ENCODE data around the gene TECPR2.

DNA sequence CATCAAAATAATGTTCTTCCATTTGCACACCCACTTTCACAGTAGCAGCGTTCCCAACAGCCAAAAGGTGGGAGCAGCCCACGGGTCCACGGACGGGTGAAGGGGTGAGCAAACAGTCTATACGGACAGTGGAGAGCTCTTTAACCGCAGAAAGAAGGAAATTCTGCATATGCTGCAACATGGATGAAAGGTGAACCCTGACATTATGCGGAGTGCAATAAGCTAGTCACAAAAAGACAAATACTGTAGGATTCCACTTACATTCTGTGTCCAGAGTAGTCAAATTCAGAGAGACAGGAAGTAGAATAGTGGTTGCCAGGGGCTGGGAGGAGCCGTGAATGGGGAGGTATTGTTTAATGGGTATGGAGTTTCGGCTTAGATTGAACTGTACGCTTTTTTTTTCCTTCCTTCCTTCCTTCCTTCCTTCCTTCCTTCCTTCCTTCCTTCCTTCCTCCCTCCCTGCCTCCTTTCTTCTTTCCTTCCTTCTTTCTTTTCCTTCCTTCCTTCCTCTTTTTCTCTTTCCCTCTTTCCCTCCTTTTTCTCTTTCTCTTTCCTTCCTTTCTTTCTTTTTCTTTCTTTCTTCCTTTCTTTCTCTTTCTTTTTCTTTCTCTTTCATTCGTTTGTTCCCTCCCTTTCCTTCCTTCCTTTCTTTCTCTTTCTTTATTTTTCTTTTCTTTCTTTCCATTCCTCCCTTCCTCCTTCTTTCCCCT is 162.6 kb downstream of the TECPR2 start:
- TF ChIP-seq, protein P1, sequence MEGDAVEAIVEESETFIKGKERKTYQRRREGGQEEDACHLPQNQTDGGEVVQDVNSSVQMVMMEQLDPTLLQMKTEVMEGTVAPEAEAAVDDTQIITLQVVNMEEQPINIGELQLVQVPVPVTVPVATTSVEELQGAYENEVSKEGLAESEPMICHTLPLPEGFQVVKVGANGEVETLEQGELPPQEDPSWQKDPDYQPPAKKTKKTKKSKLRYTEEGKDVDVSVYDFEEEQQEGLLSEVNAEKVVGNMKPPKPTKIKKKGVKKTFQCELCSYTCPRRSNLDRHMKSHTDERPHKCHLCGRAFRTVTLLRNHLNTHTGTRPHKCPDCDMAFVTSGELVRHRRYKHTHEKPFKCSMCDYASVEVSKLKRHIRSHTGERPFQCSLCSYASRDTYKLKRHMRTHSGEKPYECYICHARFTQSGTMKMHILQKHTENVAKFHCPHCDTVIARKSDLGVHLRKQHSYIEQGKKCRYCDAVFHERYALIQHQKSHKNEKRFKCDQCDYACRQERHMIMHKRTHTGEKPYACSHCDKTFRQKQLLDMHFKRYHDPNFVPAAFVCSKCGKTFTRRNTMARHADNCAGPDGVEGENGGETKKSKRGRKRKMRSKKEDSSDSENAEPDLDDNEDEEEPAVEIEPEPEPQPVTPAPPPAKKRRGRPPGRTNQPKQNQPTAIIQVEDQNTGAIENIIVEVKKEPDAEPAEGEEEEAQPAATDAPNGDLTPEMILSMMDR (IDR thresholded peaks at IDR 0.05): no peak
- no peak for TF ChIP-seq POLR2A (IDR thresholded peaks at IDR 0.05)
